Fibroblast of skin of abdomen (primary cell): Measurements from ENCODE around the gene ZCCHC3.

Source experiments
- DNase-seq: peaks from one replicate; pipeline ENCODE4 v3.0.0-alpha.2; 2013

The ZCCHC3 gene

GRCh38 chr20:346640-347316, 49.4 kb downstream of the ZCCHC3 start, which contains the start of gene NRSN2:
Gene NRSN2, plus strand, starts transcription at chr20:347111. Its CDS starts 2,533 bp downstream, at chr20:349644.
- DNase-seq: peak; percentile 77

- DNase-seq: no peak
Observed at GRCh38 chr20:347317-347639, 49.9 kb downstream of the ZCCHC3 start.

- DNase-seq: peak; percentile 96
Observed at GRCh38 chr20:347640-348484, 50.5 kb downstream of the ZCCHC3 start.

- no peak for DNase-seq
Observed at GRCh38 chr20:348972-349841, 51.8 kb downstream of the ZCCHC3 start.
